Measurements from ENCODE around the gene NT5DC2.

NT5DC2 gene

GRCh38 chr3:52489453-52489852, 44.2 kb downstream of the NT5DC2 start:
- Histone ChIP-seq H3K9me3 (ENCODE audit: control insufficient read depth in 1 of 2, low read length in 2 of 2) (no peaks in the 10 kb centered on the region), H3K36me3 (ENCODE audit: control insufficient read depth in 1 of 2, insufficient read depth in 2 of 2, low read length in 2 of 2) (peaks cover 40 to 71% of the 10 kb centered on the region in 2 donors), H3K27ac (ENCODE audit: low read depth, low read length) (no peak overlapping the region), H3K4me1 (ENCODE audit: control insufficient read depth in 1 of 2, insufficient read depth in 2 of 2, low read length in 2 of 2) (peaks cover 0 to 9% of the 10 kb centered on the region in 2 donors), H3K27me3 (ENCODE audit: control insufficient read depth in 1 of 2, insufficient read depth in 2 of 2, low read length in 2 of 2) (no peaks in the 10 kb centered on the region), H3K9ac (ENCODE audit: low read depth in 1 of 2, low read length in 2 of 2) (no peak overlapping the region), H3K4me3 (ENCODE audit: low read depth in 1 of 2, low read length in 2 of 2) (no peak overlapping the region)

- Histone ChIP-seq H3K27me3 (ENCODE audit: control insufficient read depth in 1 of 2, insufficient read depth in 2 of 2, low read length in 2 of 2) (no peaks in the 10 kb centered on the region), H3K4me1 (ENCODE audit: control insufficient read depth in 1 of 2, insufficient read depth in 2 of 2, low read length in 2 of 2) (peaks cover 0 to 5% of the 10 kb centered on the region in 2 donors), H3K9ac (ENCODE audit: low read depth in 1 of 2, low read length in 2 of 2) (no peak overlapping the region), H3K36me3 (ENCODE audit: control insufficient read depth in 1 of 2, insufficient read depth in 2 of 2, low read length in 2 of 2) (peaks cover 40 to 71% of the 10 kb centered on the region in 2 donors), H3K4me3 (ENCODE audit: low read depth in 1 of 2, low read length in 2 of 2) (no peak overlapping the region), H3K9me3 (ENCODE audit: control insufficient read depth in 1 of 2, low read length in 2 of 2) (no peaks in the 10 kb centered on the region), H3K27ac (ENCODE audit: low read depth, low read length) (no peak overlapping the region)
Measured at GRCh38 chr3:52488746-52489145, 44.9 kb downstream of the NT5DC2 start.

- no peaks in the 10 kb centered on the region for H3K27me3 ChIP-seq (ENCODE audit: control insufficient read depth in 1 of 2, insufficient read depth in 2 of 2, low read length in 2 of 2)
- no peak overlapping the region for H3K27ac ChIP-seq (ENCODE audit: low read depth, low read length)
- no peaks in the 10 kb centered on the region for H3K9me3 ChIP-seq (ENCODE audit: control insufficient read depth in 1 of 2, low read length in 2 of 2)
- no peak overlapping the region for H3K4me3 ChIP-seq (ENCODE audit: low read depth in 1 of 2, low read length in 2 of 2)
- no peak overlapping the region for H3K9ac ChIP-seq (ENCODE audit: low read depth in 1 of 2, low read length in 2 of 2)
- H3K36me3 ChIP-seq (ENCODE audit: control insufficient read depth in 1 of 2, insufficient read depth in 2 of 2, low read length in 2 of 2): peaks cover 42 to 75% of the 10 kb centered on the region in 2 donors
- H3K4me1 ChIP-seq (ENCODE audit: control insufficient read depth in 1 of 2, insufficient read depth in 2 of 2, low read length in 2 of 2): peaks cover 0 to 5% of the 10 kb centered on the region in 2 donors
Measured at GRCh38 chr3:52487788-52488691, 45.6 kb downstream of the NT5DC2 start.

GRCh38 chr3:52487050-52487787, 46.4 kb downstream of the NT5DC2 start:
- Histone ChIP-seq H3K27me3 (ENCODE audit: control insufficient read depth in 1 of 2, insufficient read depth in 2 of 2, low read length in 2 of 2) (no peaks in the 10 kb centered on the region), H3K9me3 (ENCODE audit: control insufficient read depth in 1 of 2, low read length in 2 of 2) (no peaks in the 10 kb centered on the region), H3K9ac (ENCODE audit: low read depth in 1 of 2, low read length in 2 of 2) (no peak overlapping the region), H3K4me1 (ENCODE audit: control insufficient read depth in 1 of 2, insufficient read depth in 2 of 2, low read length in 2 of 2) (peaks cover 0 to 5% of the 10 kb centered on the region in 2 donors), H3K4me3 (ENCODE audit: low read depth in 1 of 2, low read length in 2 of 2) (no peak overlapping the region), H3K36me3 (ENCODE audit: control insufficient read depth in 1 of 2, insufficient read depth in 2 of 2, low read length in 2 of 2) (peaks cover 34 to 78% of the 10 kb centered on the region in 2 donors), H3K27ac (ENCODE audit: low read depth, low read length) (no peak overlapping the region)

GRCh38 chr3:52484680-52485461, 48.8 kb downstream of the NT5DC2 start:
- H3K4me1 ChIP-seq (ENCODE audit: control insufficient read depth in 1 of 2, insufficient read depth in 2 of 2, low read length in 2 of 2): no peaks in the 10 kb centered on the region
- H3K27me3 ChIP-seq (ENCODE audit: control insufficient read depth in 1 of 2, insufficient read depth in 2 of 2, low read length in 2 of 2): no peaks in the 10 kb centered on the region
- no peak overlapping the region for H3K9ac ChIP-seq (ENCODE audit: low read depth in 1 of 2, low read length in 2 of 2)
- H3K27ac ChIP-seq (ENCODE audit: low read depth, low read length): no peak overlapping the region
- no peaks in the 10 kb centered on the region for H3K9me3 ChIP-seq (ENCODE audit: control insufficient read depth in 1 of 2, low read length in 2 of 2)
- H3K4me3 ChIP-seq (ENCODE audit: low read depth in 1 of 2, low read length in 2 of 2): no peak overlapping the region
- peaks cover 43 to 82% of the 10 kb centered on the region in 2 donors for H3K36me3 ChIP-seq (ENCODE audit: control insufficient read depth in 1 of 2, insufficient read depth in 2 of 2, low read length in 2 of 2)

- peaks cover 44 to 82% of the 10 kb centered on the region in 2 donors for H3K36me3 ChIP-seq (ENCODE audit: control insufficient read depth in 1 of 2, insufficient read depth in 2 of 2, low read length in 2 of 2)
- no peaks in the 10 kb centered on the region for H3K9me3 ChIP-seq (ENCODE audit: control insufficient read depth in 1 of 2, low read length in 2 of 2)
- no peaks in the 10 kb centered on the region for H3K27me3 ChIP-seq (ENCODE audit: control insufficient read depth in 1 of 2, insufficient read depth in 2 of 2, low read length in 2 of 2)
- H3K27ac ChIP-seq (ENCODE audit: low read depth, low read length): no peak overlapping the region
- H3K4me3 ChIP-seq (ENCODE audit: low read depth in 1 of 2, low read length in 2 of 2): no peak overlapping the region
- H3K4me1 ChIP-seq (ENCODE audit: control insufficient read depth in 1 of 2, insufficient read depth in 2 of 2, low read length in 2 of 2): no peaks in the 10 kb centered on the region
- H3K9ac ChIP-seq (ENCODE audit: low read depth in 1 of 2, low read length in 2 of 2): no peak overlapping the region
Measured at GRCh38 chr3:52483577-52484381, 49.9 kb downstream of the NT5DC2 start.

- Histone ChIP-seq H3K9me3 (ENCODE audit: control insufficient read depth in 1 of 2, low read length in 2 of 2) (no peaks in the 10 kb centered on the region), H3K9ac (ENCODE audit: low read depth in 1 of 2, low read length in 2 of 2) (no peak overlapping the region), H3K27me3 (ENCODE audit: control insufficient read depth in 1 of 2, insufficient read depth in 2 of 2, low read length in 2 of 2) (no peaks in the 10 kb centered on the region), H3K27ac (ENCODE audit: low read depth, low read length) (no peak overlapping the region), H3K36me3 (ENCODE audit: control insufficient read depth in 1 of 2, insufficient read depth in 2 of 2, low read length in 2 of 2) (peaks cover 50 to 84% of the 10 kb centered on the region in 2 donors), H3K4me1 (ENCODE audit: control insufficient read depth in 1 of 2, insufficient read depth in 2 of 2, low read length in 2 of 2) (no peaks in the 10 kb centered on the region), H3K4me3 (ENCODE audit: low read depth in 1 of 2, low read length in 2 of 2) (no peak overlapping the region)
Measured at GRCh38 chr3:52483081-52483480, 50.6 kb downstream of the NT5DC2 start.

GRCh38 chr3:52481819-52482521, 51.7 kb downstream of the NT5DC2 start:
- no peak overlapping the region for H3K27ac ChIP-seq (ENCODE audit: low read depth, low read length)
- H3K9me3 ChIP-seq (ENCODE audit: control insufficient read depth in 1 of 2, low read length in 2 of 2): no peaks in the 10 kb centered on the region
- no peaks in the 10 kb centered on the region for H3K27me3 ChIP-seq (ENCODE audit: control insufficient read depth in 1 of 2, insufficient read depth in 2 of 2, low read length in 2 of 2)
- H3K36me3 ChIP-seq (ENCODE audit: control insufficient read depth in 1 of 2, insufficient read depth in 2 of 2, low read length in 2 of 2): peaks cover 53 to 84% of the 10 kb centered on the region in 2 donors
- no peak overlapping the region for H3K9ac ChIP-seq (ENCODE audit: low read depth in 1 of 2, low read length in 2 of 2)
- H3K4me3 ChIP-seq (ENCODE audit: low read depth in 1 of 2, low read length in 2 of 2): no peak overlapping the region
- H3K4me1 ChIP-seq (ENCODE audit: control insufficient read depth in 1 of 2, insufficient read depth in 2 of 2, low read length in 2 of 2): no peaks in the 10 kb centered on the region

Measured in duodenal mucosa (tissue), 2 donors.